K562 (cell line): ENCODE measurements around the gene PLCB4. TPM values are rescaled to one million over a fixed set of nuclear protein-coding genes. Genes with fewer than 3 reads are reported as not detected.

Source experiments
- ATAC-seq: fragments of 200-7000 bp; cut with Tn5 transposase; 3 replicates; pipeline ENCODE4 v1.9.1; 2020; ENCODE audit warnings: moderate library complexity
- BruUV-seq: library from RNA; stranded (reverse); fragments of 400-500 nt; replicated peaks from 2 replicates; lab custom pipeline; 2021; lab: Mats Ljungman, UMichigan
- CTCF ChIA-PET: fragments of 300-600 bp; formaldehyde crosslinking; extraction: SDS; loops from one replicate; lab custom pipeline; 2021; ENCODE audit warnings: low intra/inter-chr PET ratio; lab: Yijun Ruan, JAX
- POLR2A ChIA-PET: fragments of 300-600, 350-650 bp; sonication (Branson Sonifier 250); formaldehyde crosslinking; extraction: SDS; loops from one replicate; lab custom pipeline; 2021; ENCODE audit warnings: antibody characterized with exemption, inconsistent platforms; lab: Yijun Ruan, JAX
- DNase-seq, 4 experiments: peaks; one replicate each; pipeline versions ENCODE4 v3.0.0 to v3.0.0-alpha.2; 2011 to 2018; ENCODE audit warnings: low spot score in 3 of 4, mixed read lengths in 3 of 4; ENCODE audit errors: extremely low read depth in 1 of 4
- FAIRE-seq: peaks from 2 replicates; lab custom pipeline; 2011; peaks lifted over from hg19 to GRCh38; lab: Jason Lieb, UNC
- H2AFZ ChIP-seq: 2 replicates; pipeline ENCODE4 v1.6.0; 2011; ENCODE audit warnings: low read depth, low read length, control low read depth, inconsistent platforms
- H3K27ac ChIP-seq: fragments of 200-600 bp; 3 replicates; pipeline ENCODE4 v1.8.0; 2011; ENCODE audit warnings: low read depth, mild to moderate bottlenecking, control low read depth, inconsistent platforms, low read length, moderate library complexity, mixed read lengths; ENCODE audit errors: extremely low read depth
- H3K27me3 ChIP-seq, 2 experiments: fragments of 300-600 bp in 1 of 2; 2 replicates in 1 of 2; 3 replicates in 1 of 2; pipeline versions ENCODE4 v1.6.0 to v1.8.0; 2011; ENCODE audit warnings: inconsistent platforms in 2 of 2, low read length in 2 of 2, mild to moderate bottlenecking in 1 of 2, mixed read lengths in 1 of 2, moderate library complexity in 1 of 2; ENCODE audit not compliant: control insufficient read depth in 2 of 2, insufficient read depth in 2 of 2
- H3K36me3 ChIP-seq: fragments of 300-600 bp; 3 replicates; pipeline ENCODE4 v1.8.0; 2011; ENCODE audit warnings: mild to moderate bottlenecking, low read length, inconsistent platforms; ENCODE audit not compliant: control insufficient read depth, insufficient read depth
- H3K4me1 ChIP-seq, 2 experiments: fragments of 200-600 bp in 1 of 2; replicated peaks in 1 of 2; 2 replicates in 1 of 2; 3 replicates in 1 of 2; pipeline versions ENCODE4 v1.5.1 to v1.8.0; 2011; ENCODE audit warnings: inconsistent platforms in 2 of 2, low read length in 2 of 2, mild to moderate bottlenecking in 1 of 2, mixed read lengths in 1 of 2, moderate library complexity in 1 of 2; ENCODE audit not compliant: control insufficient read depth in 2 of 2, insufficient read depth in 2 of 2
- H3K4me2 ChIP-seq: 2 replicates; pipeline ENCODE4 v1.6.1; 2011; ENCODE audit warnings: low read length, control low read depth, inconsistent platforms, mixed read lengths; ENCODE audit not compliant: insufficient read depth
- H3K4me3 ChIP-seq: fragments of 200-600 bp; sonication (generic), shearing (Covaris generic); 2 replicates; pipeline ENCODE4 v1.5.1; 2016; ENCODE audit warnings: control low read depth, inconsistent platforms
- H3K79me2 ChIP-seq: fragments of 200-600 bp; 3 replicates; pipeline ENCODE4 v1.8.0; 2011; ENCODE audit warnings: low read length, inconsistent platforms; ENCODE audit not compliant: control insufficient read depth, insufficient read depth
- H3K9ac ChIP-seq, 2 experiments: 2 replicates each; pipeline versions ENCODE4 v1.6.0 to v1.6.1; 2011; ENCODE audit warnings: low read depth in 2 of 2, low read length in 2 of 2, control low read depth in 1 of 2, inconsistent platforms in 1 of 2, mild to moderate bottlenecking in 1 of 2, mixed read lengths in 1 of 2; ENCODE audit not compliant: insufficient read depth in 1 of 2
- H3K9me1 ChIP-seq: one replicate; pipeline ENCODE4 v1.6.0; 2011; ENCODE audit warnings: inconsistent platforms, mild to moderate bottlenecking, low read length, moderate library complexity; ENCODE audit not compliant: control insufficient read depth, insufficient read depth
- H3K9me3 ChIP-seq: replicated peaks from 2 replicates; pipeline ENCODE4 v1.5.1; 2011; ENCODE audit warnings: low read depth, low read length, inconsistent platforms; ENCODE audit not compliant: control insufficient read depth, insufficient read depth
- H4K20me1 ChIP-seq: replicated peaks from 2 replicates; pipeline ENCODE4 v1.6.1; 2011; ENCODE audit warnings: low read length, inconsistent platforms, mixed read lengths; ENCODE audit not compliant: control insufficient read depth, insufficient read depth
- EHMT2 ChIP-seq: fragments of 450-650 bp; IDR thresholded peaks from 2 replicates; pipeline ENCODE4 v1.6.1; 2018; ENCODE audit warnings: antibody characterized with exemption
- GTF2A2 ChIP-seq: IDR thresholded peaks from 2 replicates; pipeline ENCODE4 v1.6.1; 2016; ENCODE audit warnings: mild to moderate bottlenecking, missing genetic modification characterization, missing compliant biosample characterization
- MTA1 ChIP-seq: fragments of 450-650 bp; IDR thresholded peaks from 2 replicates; pipeline ENCODE4 v1.6.1; 2017; ENCODE audit warnings: borderline replicate concordance
- MYNN ChIP-seq, 2 experiments: sonication (generic); formaldehyde crosslinking in 1 of 2; IDR thresholded peaks; 2 replicates each; pipeline versions ENCODE4 v1.5.0 to v1.6.1; 2016 to 2020; ENCODE audit warnings: antibody characterized with exemption in 1 of 2, missing genetic modification reagents in 1 of 2
- NCOA2 ChIP-seq, 2 experiments: fragments of 450-650 bp; IDR thresholded peaks; 2 replicates each; pipeline ENCODE4 v1.6.1; 2018; ENCODE audit warnings: mild to moderate bottlenecking in 2 of 2, moderate library complexity in 1 of 2; ENCODE audit not compliant: partially characterized antibody in 2 of 2
- NCOA6 ChIP-seq: fragments of 450-650 bp; IDR thresholded peaks from 2 replicates; pipeline ENCODE4 v1.6.1; 2017; ENCODE audit warnings: mild to moderate bottlenecking
- NELFE ChIP-seq: IDR thresholded peaks from 2 replicates; pipeline ENCODE4 v1.6.1; 2011; ENCODE audit warnings: mild to moderate bottlenecking; ENCODE audit not compliant: insufficient read depth, insufficient read length
- NEUROD1 ChIP-seq: fragments of 150-350 bp; IDR thresholded peaks from 2 replicates; pipeline ENCODE4 v1.6.1; 2014; ENCODE audit warnings: borderline replicate concordance, low read length, low read depth; ENCODE audit not compliant: partially characterized antibody
- NFE2 ChIP-seq: IDR thresholded peaks from 2 replicates; pipeline ENCODE4 v1.6.1; 2014; ENCODE audit warnings: antibody characterized with exemption, low read depth
- POU5F1 ChIP-seq: fragments of 150-350 bp; IDR thresholded peaks from 2 replicates; pipeline ENCODE4 v1.6.1; 2014; ENCODE audit warnings: borderline replicate concordance, low read length, low read depth, mild to moderate bottlenecking; ENCODE audit not compliant: partially characterized antibody
- PTBP1 ChIP-seq: fragments of 200-400 bp; formaldehyde crosslinking; IDR thresholded peaks from 2 replicates; pipeline ENCODE4 v1.6.1; 2017; ENCODE audit warnings: low read depth, low read length
- TAF1 ChIP-seq: IDR thresholded peaks from 2 replicates; pipeline ENCODE4 v1.6.1; 2011; ENCODE audit warnings: mild to moderate bottlenecking, low read length, moderate library complexity; ENCODE audit not compliant: insufficient read depth, control insufficient read depth, severe bottlenecking; ENCODE audit errors: extremely low read depth
- ZC3H8 ChIP-seq: fragments of 450-650 bp; IDR thresholded peaks from 2 replicates; pipeline ENCODE4 v1.6.1; 2017
- ZFP36 ChIP-seq: fragments of 150-350 bp; IDR thresholded peaks from 2 replicates; pipeline ENCODE4 v1.6.1; 2018; ENCODE audit warnings: low read length, low read depth; ENCODE audit not compliant: partially characterized antibody
- ZNF140 ChIP-seq: fragments of 250-450 bp; sonication (Bioruptor Pico); IDR thresholded peaks from 2 replicates; pipeline ENCODE4 v1.8.0; 2021; ENCODE audit warnings: moderate library complexity, mild to moderate bottlenecking, inconsistent platforms
- ZNF766 ChIP-seq: fragments of 200-800 bp; sonication (Bioruptor generic); conservative IDR thresholded peaks from 2 replicates; pipeline ENCODE4 v1.6.1; 2016; ENCODE audit warnings: missing genetic modification characterization, missing compliant biosample characterization
- in situ Hi-C: fragments of 300-500 bp; cut with MboI; formaldehyde crosslinking; loops from 4 replicates; pipeline ENCODE4 v1.15.0; 2018; ENCODE audit warnings: inconsistent platforms, mixed read lengths
- intact Hi-C: fragments of 100-400 bp; cut with micrococcal nuclease; formaldehyde crosslinking; loops from 2 replicates; pipeline ENCODE4 v1.14.2; 2022
- polyA plus RNA-seq, 8 experiments: library from polyadenylated mRNA; depleted of rRNA in 4 of 8; stranded (reverse) in 5 of 8; unstranded in 3 of 8; fragments of >200 nt; fragmentation: Nextera tagmentation in 2 of 8; fragmentation: Illumina TruSeq in 1 of 8; extraction: Ambion mirVana in 2 of 8; extraction: Trizol in 1 of 8; gene quantifications; 2 replicates each; pipeline versions ENCODE4 v1.2.1 to v1.2.3, GENCODE V29; 2011 to 2014; ENCODE audit warnings: inconsistent platforms in 1 of 8, missing spikeins in 1 of 8
- total RNA-seq, 7 experiments: library from RNA; depleted of rRNA in 6 of 7; stranded (reverse); fragments of >200 nt in 6 of 7; fragmentation: Illumina TruSeq in 2 of 7; extraction: Trizol in 2 of 7; gene quantifications; 2 replicates each; pipeline versions ENCODE4 v1.2.1 to v1.2.3, GENCODE V29; 2011 to 2021; ENCODE audit warnings: low replicate concordance in 1 of 7
- TF ChIP-seq, protein P1 (sequence below): fragments of 450-650 bp; IDR thresholded peaks from 2 replicates; pipeline ENCODE4 v1.6.1; 2016; ENCODE audit warnings: missing biosample characterization, missing genetic modification characterization
- TF ChIP-seq, protein P2 (sequence below): sonication (generic); formaldehyde crosslinking; IDR thresholded peaks from 2 replicates; pipeline ENCODE4 v1.8.0; 2022; ENCODE audit warnings: missing genetic modification reagents, mild to moderate bottlenecking, borderline replicate concordance
- TF ChIP-seq, protein P3 (sequence below): fragments of 450-650 bp; IDR thresholded peaks from 2 replicates; pipeline ENCODE4 v1.7.0; 2016; ENCODE audit warnings: borderline replicate concordance

Gene PLCB4
- total and polyA plus RNA-seq, 9 of the 15 experiments (the other 6 are each of a cell fraction or from before 2014, with no cell fraction given) = 0.20 to 2.9 (median 0.52) TPM

DNA sequence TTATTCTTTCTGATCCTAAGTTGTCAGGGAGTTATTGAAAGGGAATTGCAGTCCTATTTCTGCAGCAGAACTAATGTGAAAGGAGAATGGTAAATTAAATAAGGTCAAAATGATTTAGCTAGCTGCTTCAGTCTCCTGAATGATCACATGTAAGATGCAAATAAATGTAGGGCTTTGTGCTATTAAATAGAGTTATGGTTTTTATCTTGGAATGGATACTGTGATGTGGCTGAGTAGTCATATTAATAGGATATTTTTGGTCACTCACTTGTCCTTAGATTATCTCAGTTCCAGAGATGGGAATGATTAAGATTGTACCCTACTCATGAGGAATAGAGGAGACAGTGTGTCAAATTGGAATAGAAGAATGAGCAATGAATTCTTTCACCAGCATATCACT lies 129.6 kb downstream of the PLCB4 start:
- POLR2A ChIA-PET = no interaction called here
- Histone ChIP-seq H3K4me1 (no peaks in the 10 kb centered on the region; a peak in 2 of 5 replicates), H3K27me3 (no peaks in the 10 kb centered on the region), H3K79me2 (no peaks in the 10 kb centered on the region), H4K20me1 (no peaks in the 10 kb centered on the region), H3K4me3 (no peak overlapping the region), H3K9ac (no peak overlapping the region), H3K9me1 (no peaks in the 10 kb centered on the region), H3K9me3 (no peaks in the 10 kb centered on the region), H3K36me3 (no peaks in the 10 kb centered on the region), H3K27ac (no peak overlapping the region)
- DNase-seq = no peak
- no TSS peak for BruUV-seq
- intact Hi-C loops = no loop called here
- TF ChIP-seq, protein P1, sequence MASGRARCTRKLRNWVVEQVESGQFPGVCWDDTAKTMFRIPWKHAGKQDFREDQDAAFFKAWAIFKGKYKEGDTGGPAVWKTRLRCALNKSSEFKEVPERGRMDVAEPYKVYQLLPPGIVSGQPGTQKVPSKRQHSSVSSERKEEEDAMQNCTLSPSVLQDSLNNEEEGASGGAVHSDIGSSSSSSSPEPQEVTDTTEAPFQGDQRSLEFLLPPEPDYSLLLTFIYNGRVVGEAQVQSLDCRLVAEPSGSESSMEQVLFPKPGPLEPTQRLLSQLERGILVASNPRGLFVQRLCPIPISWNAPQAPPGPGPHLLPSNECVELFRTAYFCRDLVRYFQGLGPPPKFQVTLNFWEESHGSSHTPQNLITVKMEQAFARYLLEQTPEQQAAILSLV (tag) = no peak
- TF ChIP-seq NCOA6 = no peak
- TF ChIP-seq NFE2 = no peak
- TF ChIP-seq EHMT2 = no peak
- no peak for TF ChIP-seq PTBP1
- no peak for TF ChIP-seq MTA1
- TF ChIP-seq GTF2A2 = no peak
- TF ChIP-seq ZC3H8 = no peak
- TF ChIP-seq ZNF766 (CRISPR knock-in tag) = no peak
- TF ChIP-seq, protein P2, sequence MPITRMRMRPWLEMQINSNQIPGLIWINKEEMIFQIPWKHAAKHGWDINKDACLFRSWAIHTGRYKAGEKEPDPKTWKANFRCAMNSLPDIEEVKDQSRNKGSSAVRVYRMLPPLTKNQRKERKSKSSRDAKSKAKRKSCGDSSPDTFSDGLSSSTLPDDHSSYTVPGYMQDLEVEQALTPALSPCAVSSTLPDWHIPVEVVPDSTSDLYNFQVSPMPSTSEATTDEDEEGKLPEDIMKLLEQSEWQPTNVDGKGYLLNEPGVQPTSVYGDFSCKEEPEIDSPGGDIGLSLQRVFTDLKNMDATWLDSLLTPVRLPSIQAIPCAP (CRISPR knock-in tag) = no peak
- no peak for TF ChIP-seq ZNF140 (CRISPR knock-in tag)
- TF ChIP-seq POU5F1 = no peak
- TF ChIP-seq TAF1 = no peak
- no peak for TF ChIP-seq MYNN (IDR thresholded peaks at IDR 0.05)
- TF ChIP-seq MYNN (CRISPR knock-in tag; IDR thresholded peaks at IDR 0.05) = no peak
- no peak for TF ChIP-seq NEUROD1
- no peak for TF ChIP-seq NCOA2 (IDR thresholded peaks at IDR 0.05; ENCODE audit: partially characterized antibody in 2 of 2)
- no peak for TF ChIP-seq NELFE
- no peak for TF ChIP-seq ZFP36
- TF ChIP-seq, protein P3, sequence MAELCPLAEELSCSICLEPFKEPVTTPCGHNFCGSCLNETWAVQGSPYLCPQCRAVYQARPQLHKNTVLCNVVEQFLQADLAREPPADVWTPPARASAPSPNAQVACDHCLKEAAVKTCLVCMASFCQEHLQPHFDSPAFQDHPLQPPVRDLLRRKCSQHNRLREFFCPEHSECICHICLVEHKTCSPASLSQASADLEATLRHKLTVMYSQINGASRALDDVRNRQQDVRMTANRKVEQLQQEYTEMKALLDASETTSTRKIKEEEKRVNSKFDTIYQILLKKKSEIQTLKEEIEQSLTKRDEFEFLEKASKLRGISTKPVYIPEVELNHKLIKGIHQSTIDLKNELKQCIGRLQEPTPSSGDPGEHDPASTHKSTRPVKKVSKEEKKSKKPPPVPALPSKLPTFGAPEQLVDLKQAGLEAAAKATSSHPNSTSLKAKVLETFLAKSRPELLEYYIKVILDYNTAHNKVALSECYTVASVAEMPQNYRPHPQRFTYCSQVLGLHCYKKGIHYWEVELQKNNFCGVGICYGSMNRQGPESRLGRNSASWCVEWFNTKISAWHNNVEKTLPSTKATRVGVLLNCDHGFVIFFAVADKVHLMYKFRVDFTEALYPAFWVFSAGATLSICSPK = no peak
- TF ChIP-seq, all 486 proteins: peak for 0
- Histone ChIP-seq H2AFZ (no peak overlapping the region), H3K4me2 (no peak overlapping the region)
- FAIRE-seq (no peak), ATAC-seq (no peak)
- CTCF ChIA-PET = no interaction called here
- in situ Hi-C loops = no loop called here
